ENCODE measurements around the gene ADGRG1. TPM values are rescaled to one million over a fixed set of nuclear protein-coding genes. Genes with fewer than 3 reads are reported as not detected.

ADGRG1 gene
- total RNA-seq, 1 donor from 2014 or later: 4.8 TPM

- TF ChIP-seq CTCF (IDR thresholded peaks at IDR 0.05): no peak
- H3K4me1 Mint-ChIP-seq (ENCODE audit: unreplicated experiment): no peaks in the 10 kb centered on the region
- H3K27me3 Mint-ChIP-seq (ENCODE audit: unreplicated experiment): peaks cover 44% of the 10 kb centered on the region
- no peaks in the 10 kb centered on the region for H3K9me3 Mint-ChIP-seq (ENCODE audit: unreplicated experiment)
- no peak overlapping the region for H3K27ac Mint-ChIP-seq (ENCODE audit: unreplicated experiment)
- no peaks in the 10 kb centered on the region for H3K36me3 Mint-ChIP-seq (ENCODE audit: unreplicated experiment)
- no peak overlapping the region for H3K4me3 Mint-ChIP-seq (ENCODE audit: unreplicated experiment)
- DNase-seq (ENCODE audit: extremely low spot score, unreplicated experiment): no peak
Measured at GRCh38 chr16:57688487-57688986, 60.1 kb downstream of the ADGRG1 start.

GRCh38 chr16:57688987-57689761 lies 60.7 kb downstream of the ADGRG1 start:
- Mint-ChIP-seq H3K4me3 (ENCODE audit: unreplicated experiment) (no peak overlapping the region), H3K27ac (ENCODE audit: unreplicated experiment) (no peak overlapping the region), H3K27me3 (ENCODE audit: unreplicated experiment) (peaks cover 44% of the 10 kb centered on the region), H3K36me3 (ENCODE audit: unreplicated experiment) (no peaks in the 10 kb centered on the region), H3K4me1 (ENCODE audit: unreplicated experiment) (no peaks in the 10 kb centered on the region), H3K9me3 (ENCODE audit: unreplicated experiment) (no peaks in the 10 kb centered on the region)
- no peak for DNase-seq (ENCODE audit: extremely low spot score, unreplicated experiment)
- no peak for TF ChIP-seq CTCF (IDR thresholded peaks at IDR 0.05)

- no peak for TF ChIP-seq CTCF (IDR thresholded peaks at IDR 0.05)
- H3K36me3 Mint-ChIP-seq (ENCODE audit: unreplicated experiment): no peaks in the 10 kb centered on the region
Measured at GRCh38 chr16:57689762-57690558, 61.5 kb downstream of the ADGRG1 start.

GRCh38 chr16:57690782-57691471 lies 62.5 kb downstream of the ADGRG1 start:
- Mint-ChIP-seq H3K36me3 (ENCODE audit: unreplicated experiment) (no peaks in the 10 kb centered on the region), H3K4me3 (ENCODE audit: unreplicated experiment) (no peak overlapping the region), H3K27ac (ENCODE audit: unreplicated experiment) (no peak overlapping the region), H3K4me1 (ENCODE audit: unreplicated experiment) (no peaks in the 10 kb centered on the region), H3K9me3 (ENCODE audit: unreplicated experiment) (no peaks in the 10 kb centered on the region), H3K27me3 (ENCODE audit: unreplicated experiment) (peaks cover 40% of the 10 kb centered on the region)
- no peak for TF ChIP-seq CTCF (IDR thresholded peaks at IDR 0.05)
- DNase-seq (ENCODE audit: extremely low spot score, unreplicated experiment): no peak

More at GRCh38 chr16:57689762-57690558, 61.5 kb downstream of the ADGRG1 start:
- Mint-ChIP-seq H3K27ac (ENCODE audit: unreplicated experiment) (no peak overlapping the region), H3K27me3 (ENCODE audit: unreplicated experiment) (peaks cover 44% of the 10 kb centered on the region), H3K4me3 (ENCODE audit: unreplicated experiment) (no peak overlapping the region), H3K4me1 (ENCODE audit: unreplicated experiment) (no peaks in the 10 kb centered on the region), H3K9me3 (ENCODE audit: unreplicated experiment) (no peaks in the 10 kb centered on the region)
- DNase-seq (ENCODE audit: extremely low spot score, unreplicated experiment): no peak

Measured in osteocyte (in vitro differentiated cells).